HCT116 (cell line): Measurements from ENCODE around the gene HIPK2. TPM values are rescaled to one million over a fixed set of nuclear protein-coding genes. Genes with fewer than 3 reads are reported as not detected.

Experiments
- ATAC-seq: fragments of 200-7000 bp; cut with Tn5 transposase; 2 replicates; pipeline ENCODE4 v1.9.1; 2020; ENCODE audit warnings: mild to moderate bottlenecking, moderate library complexity
- BruUV-seq: library from RNA; stranded (reverse); fragments of 400-500 nt; replicated peaks from 2 replicates; lab custom pipeline; 2021; lab: Mats Ljungman, UMichigan
- CTCF ChIA-PET: fragments of 300-600 bp; sonication (Branson Sonifier 250); formaldehyde crosslinking; loops from one replicate; lab custom pipeline; 2021; ENCODE audit warnings: antibody characterized with exemption; lab: Charles Lee
- POLR2A ChIA-PET: fragments of 300-600, 350-600 bp; sonication (Branson Sonifier 250); formaldehyde crosslinking; loops from one replicate; lab custom pipeline; 2021; ENCODE audit warnings: antibody characterized with exemption; lab: Charles Lee
- RAD21 ChIA-PET, 2 experiments: fragments of 300-600 bp; sonication (Branson Sonifier 250); formaldehyde crosslinking; loops; one replicate each; lab custom pipeline; 2023; ENCODE audit warnings: low total read pairs in 2 of 2; ENCODE audit not compliant: uncharacterized antibody in 2 of 2, unreplicated experiment in 2 of 2, low non-redundant PET in 1 of 2; lab: Charles Lee
- DNase-seq: peaks from one replicate; pipeline ENCODE4 v3.0.0-alpha.2; 2010; ENCODE audit warnings: low read depth, low spot score
- H2AFZ ChIP-seq: fragments of 200-600 bp; shearing (Covaris generic), sonication (generic); 2 replicates; pipeline ENCODE4 v1.6.1; 2017; ENCODE audit warnings: low read depth, mixed run types, mixed read lengths, antibody characterized with exemption, low read length; ENCODE audit not compliant: poor library complexity, severe bottlenecking
- H3K27ac ChIP-seq: 2 replicates; pipeline ENCODE4 v1.5.1; 2012; ENCODE audit warnings: low read depth, low read length
- H3K27me3 ChIP-seq: fragments of 200-600 bp; sonication (generic); 2 replicates; pipeline ENCODE4 v1.6.1; 2016; ENCODE audit warnings: mixed run types, low read length, mixed read lengths; ENCODE audit not compliant: insufficient read depth
- H3K36me3 ChIP-seq, 2 experiments: fragments of 200-500 bp in 1 of 2; fragments of 200-600 bp in 1 of 2; sonication (Bioruptor generic) in 1 of 2; sonication (generic) in 1 of 2; 2 replicates each; pipeline versions ENCODE4 v1.5.1 to v1.6.1; 2014 to 2016; ENCODE audit warnings: low read length in 2 of 2, inconsistent platforms in 1 of 2, mixed read lengths in 1 of 2, mixed run types in 1 of 2; ENCODE audit not compliant: insufficient read depth in 2 of 2, control insufficient read depth in 1 of 2
- H3K4me1 ChIP-seq, 2 experiments: fragments of 200-600 bp in 1 of 2; sonication (generic) in 1 of 2; 2 replicates each; pipeline versions ENCODE4 v1.5.1 to v1.6.1; 2012 to 2017; ENCODE audit warnings: low read length in 2 of 2, inconsistent platforms in 1 of 2, mild to moderate bottlenecking in 1 of 2, mixed read lengths in 1 of 2, mixed run types in 1 of 2, moderate library complexity in 1 of 2; ENCODE audit not compliant: insufficient read depth in 2 of 2, control insufficient read depth in 1 of 2
- H3K4me2 ChIP-seq: fragments of 200-600 bp; sonication (generic); 2 replicates; pipeline ENCODE4 v1.6.1; 2017; ENCODE audit warnings: mixed run types, low read length, mixed read lengths
- H3K4me3 ChIP-seq, 2 experiments: fragments of 200-600 bp in 1 of 2; sonication (generic) in 1 of 2; replicated peaks in 1 of 2; 2 replicates each; pipeline ENCODE4 v1.5.1; 2011 to 2016; ENCODE audit warnings: low read length in 2 of 2, control low read depth in 1 of 2, low read depth in 1 of 2, mild to moderate bottlenecking in 1 of 2, mixed read lengths in 1 of 2, mixed run types in 1 of 2
- H3K79me2 ChIP-seq: fragments of 200-600 bp; sonication (generic); 2 replicates; pipeline ENCODE4 v1.6.1; 2017; ENCODE audit warnings: mild to moderate bottlenecking, mixed run types, low read length, moderate library complexity, mixed read lengths; ENCODE audit not compliant: insufficient read depth
- H3K9ac ChIP-seq: fragments of 200-600 bp; sonication (generic); 2 replicates; pipeline ENCODE4 v1.6.1; 2016; ENCODE audit warnings: low read length, mixed read lengths
- H3K9me2 ChIP-seq: fragments of 200-600 bp; sonication (generic), shearing (Covaris generic); 2 replicates; pipeline ENCODE4 v1.6.1; 2017; ENCODE audit warnings: mixed run types, mild to moderate bottlenecking, moderate library complexity; ENCODE audit not compliant: insufficient read depth
- H3K9me3 ChIP-seq, 2 experiments: fragments of 200-500 bp in 1 of 2; fragments of 200-600 bp in 1 of 2; sonication (Bioruptor generic) in 1 of 2; sonication (generic) in 1 of 2; 2 replicates each; pipeline ENCODE4 v1.6.1; 2014 to 2017; ENCODE audit warnings: low read length in 2 of 2, mixed read lengths in 2 of 2, inconsistent platforms in 1 of 2, low read depth in 1 of 2, mild to moderate bottlenecking in 1 of 2, mixed run types in 1 of 2, moderate library complexity in 1 of 2; ENCODE audit not compliant: control insufficient read depth in 1 of 2, insufficient read depth in 1 of 2
- H4K20me1 ChIP-seq: fragments of 200-600 bp; sonication (generic), shearing (Covaris generic); 2 replicates; pipeline ENCODE4 v1.6.1; 2017; ENCODE audit warnings: mixed run types, mild to moderate bottlenecking, moderate library complexity; ENCODE audit not compliant: insufficient read depth
- CEBPB ChIP-seq: IDR thresholded peaks from 2 replicates; pipeline ENCODE4 v1.6.1; 2012; ENCODE audit warnings: low read depth
- ELF1 ChIP-seq: IDR thresholded peaks from 2 replicates; pipeline ENCODE4 v1.6.1; 2012; ENCODE audit warnings: low read depth, borderline replicate concordance
- EZH2phosphoT487 ChIP-seq: fragments of 200-600 bp; IDR thresholded peaks from 2 replicates; pipeline ENCODE4 v1.6.1; 2018; ENCODE audit warnings: antibody characterized with exemption, borderline replicate concordance
- FOSL1 ChIP-seq: IDR thresholded peaks from 2 replicates; pipeline ENCODE4 v1.6.1; 2012; ENCODE audit warnings: low read depth
- POLR2AphosphoS5 ChIP-seq: IDR thresholded peaks from 2 replicates; pipeline ENCODE4 v1.6.1; 2011; ENCODE audit warnings: mild to moderate bottlenecking, low read depth, low read length, moderate library complexity
- RAD21 ChIP-seq: IDR thresholded peaks from 2 replicates; pipeline ENCODE4 v1.6.1; 2012; ENCODE audit warnings: low read depth, mild to moderate bottlenecking
- SIN3A ChIP-seq: IDR thresholded peaks from 2 replicates; pipeline ENCODE4 v1.6.1; 2012; ENCODE audit warnings: low read depth
- SRF ChIP-seq: IDR thresholded peaks from 2 replicates; pipeline ENCODE4 v1.6.1; 2012; ENCODE audit warnings: low read depth
- TCF7L2 ChIP-seq: IDR thresholded peaks from 2 replicates; pipeline ENCODE4 v1.7.0; 2011; ENCODE audit warnings: borderline replicate concordance, inconsistent platforms; ENCODE audit not compliant: insufficient read depth, insufficient read length; ENCODE audit errors: extremely low read depth
- YY1 ChIP-seq: IDR thresholded peaks from 2 replicates; pipeline ENCODE4 v1.6.1; 2011; ENCODE audit warnings: low read length, low read depth, moderate library complexity, mild to moderate bottlenecking; ENCODE audit not compliant: insufficient replicate concordance; ENCODE audit errors: extremely low read depth
- intact Hi-C: fragments of 100-400 bp; cut with micrococcal nuclease; formaldehyde crosslinking; loops from 2 replicates; pipeline ENCODE4 v1.10.0; 2022
- total RNA-seq: library from RNA; stranded (reverse); gene quantifications from one replicate; pipeline ENCODE4 v1.2.1, GENCODE V29; 2021; ENCODE audit not compliant: unreplicated experiment

HIPK2 gene
- total RNA-seq, 1 experiment from 2014 or later = 49.5 TPM

- no TSS peak for BruUV-seq
- Histone ChIP-seq H3K4me1 (no peaks in the 10 kb centered on the region), H3K4me2 (no peak overlapping the region), H3K79me2 (no peaks in the 10 kb centered on the region), H3K9me2 (no peaks in the 10 kb centered on the region), H3K4me3 (no peak overlapping the region), H2AFZ (no peak overlapping the region), H3K9ac (no peak overlapping the region), H3K36me3 (no peaks in the 10 kb centered on the region), H4K20me1 (no peaks in the 10 kb centered on the region), H3K9me3 (no peaks in the 10 kb centered on the region), H3K27me3 (peaks cover 13% of the 10 kb centered on the region; the same call in 1 of the 2 replicates), H3K27ac (no peak overlapping the region)
- ChIA-PET CTCF (no interaction called here), RAD21 (no interaction called here), POLR2A (no interaction called here)
- DNase-seq (no peak), ATAC-seq (no peak)
- TF ChIP-seq CEBPB (no peak), EZH2phosphoT487 (no peak), SRF (no peak)
- TF ChIP-seq, all 23 proteins: peak for 0
- intact Hi-C loops = no loop called here
Measured at GRCh38 chr7:139784648-139785047, 6.8 kb upstream of the HIPK2 start.

- H2AFZ ChIP-seq = no peak overlapping the region
- H3K27ac ChIP-seq = no peak overlapping the region
- no peaks in the 10 kb centered on the region for H4K20me1 ChIP-seq
- DNase-seq (no peak), ATAC-seq (peak; percentile 38; the same call in 1 of the 2 replicates)
- H3K9me3 ChIP-seq = no peaks in the 10 kb centered on the region
- H3K36me3 ChIP-seq = no peaks in the 10 kb centered on the region
- H3K4me1 ChIP-seq = peaks cover 0 to under 1% of the 10 kb centered on the region in 2 experiments; a peak in 3 of 4 replicates
- no TSS peak for BruUV-seq
- H3K9me2 ChIP-seq = no peaks in the 10 kb centered on the region
- no peak overlapping the region for H3K4me3 ChIP-seq
- no peak overlapping the region for H3K4me2 ChIP-seq
- RAD21 ChIA-PET = no interaction called here
- POLR2A ChIA-PET = no interaction called here
- peaks cover 13% of the 10 kb centered on the region; the same call in 1 of the 2 replicates for H3K27me3 ChIP-seq
- no peaks in the 10 kb centered on the region for H3K79me2 ChIP-seq
- intact Hi-C loops = no loop called here
- TF ChIP-seq FOSL1 (no peak), SIN3A (no peak), ELF1 (no peak), RAD21 (no peak), CEBPB (no peak), YY1 (no peak), EZH2phosphoT487 (no peak), TCF7L2 (no peak), POLR2AphosphoS5 (no peak)
- CTCF ChIA-PET = no interaction called here
- H3K9ac ChIP-seq = no peak overlapping the region
Measured at GRCh38 chr7:139783647-139784385, 6.0 kb upstream of the HIPK2 start.
